ENCODE measurements around the gene PRKN.

- TF ChIP-seq POLR2A (IDR thresholded peaks at IDR 0.05) (no peak), CTCF (IDR thresholded peaks at IDR 0.05) (no peak)
These were observed 805.8 kb downstream of the PRKN start for GRCh38 chr6:161921602-161922395.
